DOHH2 (cell line): ENCODE results near the gene FAM53B.
A peak's percentile ranks its signal among the peaks of the same experiment; 100 is the strongest.

Experiments
- H3F3A ChIP-seq: fragments of 200-600 bp; sonication (generic), shearing (Covaris generic); 2 replicates; pipeline ENCODE4 v1.6.0; 2016; ENCODE audit warnings: antibody characterized with exemption, mild to moderate bottlenecking; ENCODE audit not compliant: control insufficient read depth, insufficient read depth
- H3K27ac ChIP-seq: fragments of 200-600 bp; sonication (generic); 2 replicates; pipeline ENCODE4 v1.5.1; 2014; ENCODE audit warnings: low read depth, mild to moderate bottlenecking, low read length, moderate library complexity
- H3K27me3 ChIP-seq: fragments of 200-600 bp; sonication (generic); 2 replicates; pipeline ENCODE4 v1.6.1; 2014; ENCODE audit warnings: mild to moderate bottlenecking, low read length, mixed read lengths; ENCODE audit not compliant: control insufficient read depth
- H3K36me3 ChIP-seq: fragments of 200-600 bp; sonication (generic); 2 replicates; pipeline ENCODE4 v1.6.1; 2014; ENCODE audit warnings: mild to moderate bottlenecking, low read length, moderate library complexity, mixed read lengths; ENCODE audit not compliant: control insufficient read depth
- H3K4me1 ChIP-seq: fragments of 200-600 bp; sonication (generic); 2 replicates; pipeline ENCODE4 v1.6.1; 2014; ENCODE audit warnings: mild to moderate bottlenecking, low read length, mixed read lengths; ENCODE audit not compliant: control insufficient read depth
- H3K4me2 ChIP-seq: fragments of 200-600 bp; sonication (generic); 2 replicates; pipeline ENCODE4 v1.6.0; 2014; ENCODE audit warnings: mild to moderate bottlenecking, low read length, moderate library complexity
- H3K4me3 ChIP-seq: fragments of 200-600 bp; sonication (generic); 2 replicates; pipeline ENCODE4 v1.5.1; 2014; ENCODE audit warnings: mild to moderate bottlenecking, low read length, mixed read lengths
- H3K79me2 ChIP-seq: fragments of 200-600 bp; sonication (generic); 2 replicates; pipeline ENCODE4 v1.6.1; 2014; ENCODE audit warnings: mild to moderate bottlenecking, low read length, mixed read lengths; ENCODE audit not compliant: control insufficient read depth
- H3K9me2 ChIP-seq: fragments of 200-600 bp; sonication (generic); replicated peaks from 2 replicates; pipeline ENCODE4 v1.6.1; 2014; ENCODE audit warnings: mild to moderate bottlenecking, low read length, mixed read lengths; ENCODE audit not compliant: control insufficient read depth
- H3K9me3 ChIP-seq: fragments of 200-600 bp; sonication (generic); 2 replicates; pipeline ENCODE4 v1.6.1; 2014; ENCODE audit warnings: antibody characterized with exemption, low read length, mixed read lengths; ENCODE audit not compliant: control insufficient read depth, insufficient read depth
- H4K20me1 ChIP-seq: fragments of 200-600 bp; sonication (generic); 2 replicates; pipeline ENCODE4 v1.6.0; 2014; ENCODE audit warnings: low read depth, mild to moderate bottlenecking, antibody characterized with exemption, low read length, moderate library complexity; ENCODE audit not compliant: control insufficient read depth, insufficient read depth
- EZH2phosphoT487 ChIP-seq: fragments of 200-600 bp; sonication (generic); IDR thresholded peaks from 2 replicates; pipeline ENCODE4 v1.6.1; 2017; ENCODE audit warnings: borderline replicate concordance, mild to moderate bottlenecking, antibody characterized with exemption, low read length, moderate library complexity, mixed read lengths
- TF ChIP-seq, protein P1 (sequence below): fragments of 200-600 bp; sonication (generic); IDR thresholded peaks from one replicate; pipeline ENCODE4 v1.5.1; 2014; ENCODE audit warnings: antibody characterized with exemption, mild to moderate bottlenecking, low read depth, low read length; ENCODE audit not compliant: poor library complexity, severe bottlenecking

The FAM53B gene

DNA sequence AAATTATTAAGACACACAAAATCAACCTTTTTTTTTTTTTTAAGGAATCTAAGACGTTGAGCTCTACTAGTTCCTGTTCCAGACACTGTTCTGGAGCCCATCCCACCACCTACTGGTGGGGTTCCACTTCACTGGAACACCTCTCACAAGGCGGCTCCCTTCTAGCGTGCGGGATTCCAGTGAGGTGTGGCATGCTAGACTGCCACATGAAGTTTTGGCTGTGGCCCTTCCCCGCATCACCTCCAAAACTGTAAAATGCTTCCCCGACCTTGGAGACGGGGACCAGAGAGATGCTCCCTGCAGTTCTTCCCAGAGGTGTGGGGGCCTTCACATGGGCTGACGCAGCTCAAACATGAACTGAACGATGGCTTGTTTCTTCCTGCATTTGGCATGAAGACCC is 12.6 kb downstream of the FAM53B start:
- H3K79me2 ChIP-seq: peaks cover 99% of the 10 kb centered on the region

DNA sequence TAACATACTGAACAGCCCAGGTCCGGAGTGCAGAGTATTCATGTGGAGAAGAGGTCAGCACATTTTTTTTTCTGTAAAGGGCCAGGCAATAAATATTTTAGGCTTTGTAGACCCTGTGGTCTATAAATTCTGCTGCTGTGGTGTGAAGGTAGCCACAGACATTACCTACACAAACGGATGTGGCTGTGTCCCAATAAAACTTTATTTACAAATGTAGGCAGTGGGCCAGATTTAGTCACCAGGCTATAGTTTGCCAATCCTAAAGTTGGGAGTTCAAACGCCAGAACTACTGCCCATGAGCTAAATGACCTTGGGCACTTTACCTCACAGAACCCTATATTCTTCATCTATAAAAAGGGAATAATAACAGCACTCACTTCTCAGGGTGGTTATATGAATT is 13.4 kb downstream of the FAM53B start:
- Histone ChIP-seq H3K79me2 (peaks cover 99% of the 10 kb centered on the region), H3K4me3 (no peak overlapping the region), H3K9me3 (no peaks in the 10 kb centered on the region), H3F3A (no peaks in the 10 kb centered on the region), H3K36me3 (peaks cover 51% of the 10 kb centered on the region), H3K27ac (no peak overlapping the region), H3K9me2 (no peaks in the 10 kb centered on the region), H3K4me1 (peaks cover 63% of the 10 kb centered on the region), H4K20me1 (peaks cover 15% of the 10 kb centered on the region; the same call in 1 of the 2 replicates), H3K4me2 (no peak overlapping the region), H3K27me3 (no peaks in the 10 kb centered on the region)
- no peak for TF ChIP-seq EZH2phosphoT487
- TF ChIP-seq, protein P1, sequence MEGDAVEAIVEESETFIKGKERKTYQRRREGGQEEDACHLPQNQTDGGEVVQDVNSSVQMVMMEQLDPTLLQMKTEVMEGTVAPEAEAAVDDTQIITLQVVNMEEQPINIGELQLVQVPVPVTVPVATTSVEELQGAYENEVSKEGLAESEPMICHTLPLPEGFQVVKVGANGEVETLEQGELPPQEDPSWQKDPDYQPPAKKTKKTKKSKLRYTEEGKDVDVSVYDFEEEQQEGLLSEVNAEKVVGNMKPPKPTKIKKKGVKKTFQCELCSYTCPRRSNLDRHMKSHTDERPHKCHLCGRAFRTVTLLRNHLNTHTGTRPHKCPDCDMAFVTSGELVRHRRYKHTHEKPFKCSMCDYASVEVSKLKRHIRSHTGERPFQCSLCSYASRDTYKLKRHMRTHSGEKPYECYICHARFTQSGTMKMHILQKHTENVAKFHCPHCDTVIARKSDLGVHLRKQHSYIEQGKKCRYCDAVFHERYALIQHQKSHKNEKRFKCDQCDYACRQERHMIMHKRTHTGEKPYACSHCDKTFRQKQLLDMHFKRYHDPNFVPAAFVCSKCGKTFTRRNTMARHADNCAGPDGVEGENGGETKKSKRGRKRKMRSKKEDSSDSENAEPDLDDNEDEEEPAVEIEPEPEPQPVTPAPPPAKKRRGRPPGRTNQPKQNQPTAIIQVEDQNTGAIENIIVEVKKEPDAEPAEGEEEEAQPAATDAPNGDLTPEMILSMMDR: no peak

More for the DNA sequence above, 12.6 kb downstream of the FAM53B start:
- Histone ChIP-seq H3K4me3 (no peak overlapping the region), H3K9me2 (no peaks in the 10 kb centered on the region), H3K27me3 (no peaks in the 10 kb centered on the region), H3K4me1 (peaks cover 57% of the 10 kb centered on the region), H4K20me1 (peaks cover 15% of the 10 kb centered on the region; the same call in 1 of the 2 replicates), H3K9me3 (no peaks in the 10 kb centered on the region), H3K36me3 (peaks cover 51% of the 10 kb centered on the region), H3K4me2 (no peak overlapping the region), H3K27ac (no peak overlapping the region), H3F3A (no peaks in the 10 kb centered on the region)
- TF ChIP-seq, protein P1: no peak
- TF ChIP-seq EZH2phosphoT487: no peak

DNA sequence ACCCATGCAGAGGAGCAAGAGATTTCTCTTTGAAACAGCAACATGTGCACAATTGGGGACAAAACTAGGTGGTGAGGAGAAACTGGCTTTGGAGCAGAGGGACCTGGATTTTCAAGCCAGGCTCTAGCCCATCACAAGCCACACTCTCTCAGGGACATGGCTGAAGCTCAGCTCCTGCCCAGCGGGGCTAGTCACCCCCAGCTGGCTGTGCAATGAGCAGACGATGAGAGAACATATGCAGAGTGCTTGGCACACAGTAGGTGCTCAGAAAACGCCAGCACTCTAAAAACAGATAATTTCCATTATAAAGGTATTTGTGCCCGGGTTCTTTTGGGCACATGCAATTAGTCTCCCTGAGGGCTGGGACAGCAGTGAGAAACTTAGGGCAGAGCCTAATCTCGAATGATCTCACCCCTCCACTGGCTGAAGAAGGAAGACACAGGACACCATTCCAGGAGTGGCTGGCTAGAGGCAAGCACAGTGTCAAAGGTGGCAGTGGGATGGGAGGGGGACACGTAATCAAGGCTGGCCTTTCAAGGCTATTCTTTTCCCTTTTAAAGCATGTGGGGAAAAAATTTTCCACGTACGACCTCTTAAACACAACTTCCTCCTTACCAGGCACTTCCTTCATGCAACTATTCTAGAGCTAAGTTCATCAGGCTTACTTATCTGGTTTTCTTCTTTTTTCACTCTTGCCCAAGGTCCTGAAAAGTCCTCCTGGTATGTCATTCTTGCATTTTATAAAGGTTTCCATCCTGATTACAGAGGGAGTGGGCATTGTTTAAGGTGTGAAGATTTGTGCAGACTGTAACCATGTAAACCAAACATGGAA is 15.1 kb downstream of the FAM53B start:
- peak overlapping the region; percentile 21 for H3K4me3 ChIP-seq
- TF ChIP-seq, protein P1: no peak
- no peak for TF ChIP-seq EZH2phosphoT487
- peaks cover 69% of the 10 kb centered on the region for H3K4me1 ChIP-seq
- H3K9me3 ChIP-seq: no peaks in the 10 kb centered on the region
- peaks cover 54% of the 10 kb centered on the region for H3K36me3 ChIP-seq
- peak overlapping the region; percentile 16 for H3K27ac ChIP-seq
- peaks cover 13% of the 10 kb centered on the region; the same call in 1 of the 2 replicates for H4K20me1 ChIP-seq
- no peaks in the 10 kb centered on the region for H3F3A ChIP-seq
- peak overlapping the region; percentile 57 for H3K4me2 ChIP-seq
- no peaks in the 10 kb centered on the region for H3K9me2 ChIP-seq
- H3K27me3 ChIP-seq: no peaks in the 10 kb centered on the region
- peaks cover 99% of the 10 kb centered on the region for H3K79me2 ChIP-seq
